NCI-H146 treated with DMSO at 0.1 percent for 48 hours (cell line): ENCODE results near the gene SLC6A7.
A peak's percentile ranks its signal among the peaks of the same experiment; 100 is the strongest.

Experiments
- DNase-seq: peaks from one replicate; lab custom pipeline; 2025; ENCODE audit not compliant: unreplicated experiment; lab: John Stamatoyannopoulos, UW

SLC6A7 gene

DNA sequence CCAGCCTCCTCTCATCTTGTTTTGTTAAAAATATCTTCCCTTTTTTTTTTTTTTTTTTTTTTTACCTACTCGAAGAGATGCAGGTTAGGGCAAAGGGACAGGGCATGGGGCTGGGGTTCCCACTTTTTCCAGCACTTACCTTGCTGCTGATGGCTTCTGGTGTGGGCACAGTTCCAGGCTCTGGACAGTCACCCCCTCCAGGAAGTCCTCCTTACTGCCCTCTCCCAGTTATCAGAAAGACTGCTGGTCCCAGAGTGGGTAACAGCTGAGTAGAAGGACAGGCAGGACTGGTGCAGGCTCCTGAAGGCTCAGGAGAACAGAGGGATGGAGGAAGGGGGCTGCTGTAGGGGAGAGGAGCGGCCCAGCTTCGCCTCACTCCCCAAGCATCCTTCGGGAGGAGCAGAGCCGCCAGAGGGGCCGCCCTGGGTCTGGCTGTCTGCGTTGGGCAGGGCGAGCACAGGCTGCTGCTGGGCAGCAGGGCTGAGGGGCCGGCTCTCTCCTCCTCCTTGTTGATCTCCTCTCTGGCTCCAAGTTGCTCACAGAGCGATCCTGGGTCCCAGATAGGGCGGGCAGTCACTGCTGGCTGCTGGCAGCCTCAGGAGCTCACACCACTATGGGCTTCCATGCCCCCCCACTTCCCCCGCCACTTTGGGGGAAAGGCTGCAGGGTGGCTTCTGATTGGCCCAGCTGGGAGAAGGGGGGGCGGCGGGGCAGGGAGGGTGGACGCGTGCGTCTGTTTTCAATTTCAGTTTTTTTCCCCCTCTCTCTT, 34.4 kb upstream of the SLC6A7 start, which contains the start of gene PDGFRB:
PDGFRB (minus strand) TSS at position 588 of the 769 bp plus-strand sequence. CDS start 18,798 bp downstream, outside the sequence.
- no peak for DNase-seq

- no peak for DNase-seq
These were observed 33.9 kb upstream of the SLC6A7 start for GRCh38 chr5:150156027-150156368.

GRCh38 chr5:150156540-150156939, 33.3 kb upstream of the SLC6A7 start:
- no peak for DNase-seq

DNA sequence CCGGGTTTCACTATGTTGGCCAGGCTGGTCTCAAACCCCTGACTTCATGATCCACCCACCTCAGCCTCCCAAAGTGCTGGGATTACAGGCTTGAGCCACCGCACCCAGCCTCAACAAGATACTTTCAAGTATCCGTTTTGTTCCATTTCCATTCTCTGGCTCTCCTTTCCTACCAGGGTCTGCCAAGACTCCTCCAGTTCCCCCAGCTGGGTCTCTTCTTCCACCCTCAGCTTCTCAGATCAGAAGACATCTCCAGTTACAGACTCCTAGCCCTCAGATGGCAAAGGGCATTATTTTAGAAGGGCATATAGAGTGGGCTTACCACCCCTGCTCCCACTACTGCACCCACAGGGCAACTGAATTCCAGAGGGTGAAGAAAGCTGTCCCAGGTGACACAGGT, 32.7 kb upstream of the SLC6A7 start:
- no peak for DNase-seq

DNA sequence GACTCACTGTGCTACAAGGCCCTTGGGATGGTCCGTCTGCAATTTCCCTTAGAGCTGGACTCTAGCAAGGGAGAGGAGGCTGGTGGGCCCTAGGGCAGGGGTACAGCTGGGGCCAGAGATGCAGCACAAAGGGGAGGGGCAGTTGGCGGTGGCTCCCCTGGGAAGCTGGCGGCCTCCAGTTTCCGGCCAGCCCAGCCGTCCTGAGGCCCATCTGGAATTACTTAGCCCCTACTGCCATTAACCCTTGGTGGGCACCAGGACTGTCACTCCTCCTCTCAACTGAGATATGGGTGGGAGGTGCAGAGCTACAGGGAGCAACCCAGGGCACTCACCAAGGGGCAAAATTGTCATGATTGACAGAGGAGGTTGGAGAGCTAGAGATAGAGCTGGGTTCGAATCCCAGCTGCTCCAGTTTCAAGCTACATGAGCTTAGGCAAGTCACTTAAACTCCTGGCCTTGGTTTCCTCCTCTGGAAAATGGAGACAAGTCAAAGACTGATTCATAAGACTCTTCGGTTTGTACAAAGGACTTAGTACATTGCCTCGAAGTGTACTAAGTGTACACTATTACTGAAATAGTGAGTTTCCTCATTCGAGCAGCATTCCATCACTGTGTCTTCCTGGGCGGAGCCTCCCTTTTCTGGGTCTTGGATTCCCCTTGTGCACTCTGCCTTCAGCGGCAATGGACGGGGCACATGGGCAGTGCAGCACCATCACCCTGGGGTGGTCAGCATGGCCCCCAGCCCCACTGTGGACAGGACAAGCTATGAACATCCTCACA, 31.5 kb upstream of the SLC6A7 start:
- no peak for DNase-seq

DNA sequence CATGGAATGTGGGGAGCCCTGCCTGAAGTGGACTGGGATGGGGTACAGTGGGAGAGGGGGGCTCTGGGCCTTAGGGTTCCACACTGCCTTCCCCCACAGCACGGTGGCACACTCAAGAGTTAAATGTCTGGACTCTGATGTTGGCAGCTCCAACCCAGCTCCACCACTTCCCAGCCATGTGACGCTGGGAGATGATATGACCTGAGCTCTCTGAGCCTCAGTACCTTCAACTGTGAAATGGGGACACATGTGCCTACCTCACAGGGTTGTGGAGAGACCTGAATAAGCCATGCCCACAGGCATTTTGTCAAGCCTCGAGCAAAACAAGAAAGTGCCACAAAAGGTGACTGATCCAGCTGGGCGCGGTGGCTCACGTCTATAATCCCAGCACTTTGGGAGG, 30.8 kb upstream of the SLC6A7 start:
- DNase-seq, result no peak

- DNase-seq, result no peak
These were observed 30.1 kb upstream of the SLC6A7 start for GRCh38 chr5:150159741-150160179.

DNA sequence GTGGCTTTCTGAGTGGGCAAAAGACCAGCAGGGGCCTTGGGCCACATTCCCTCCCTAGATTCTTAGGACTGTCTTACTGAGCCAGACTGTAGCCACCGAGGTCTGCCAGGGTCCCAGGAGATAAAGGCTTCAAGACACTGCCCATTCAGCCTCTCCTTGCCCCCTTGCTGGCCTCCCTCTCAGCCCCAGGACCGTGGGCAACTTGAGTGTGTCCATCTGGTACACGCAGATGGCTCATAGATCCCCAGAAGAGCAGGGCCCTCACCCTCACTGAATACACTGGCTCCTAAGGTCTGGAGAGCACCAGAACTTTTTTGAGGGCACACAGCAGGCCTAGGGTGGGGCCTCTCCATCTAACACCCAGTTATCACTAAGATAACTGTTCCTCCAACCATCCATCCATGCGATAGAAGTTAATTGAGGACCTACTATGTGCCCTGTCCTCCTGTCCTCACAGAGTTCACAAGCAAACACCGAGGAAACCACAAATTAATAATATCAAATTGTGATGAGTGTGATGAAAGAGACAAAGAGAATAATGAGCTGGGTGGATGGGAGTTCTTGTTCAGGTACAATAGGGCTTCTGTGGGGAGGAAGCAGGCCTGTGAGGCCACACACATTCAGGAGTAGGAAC, 29.3 kb upstream of the SLC6A7 start:
- no peak for DNase-seq

DNA sequence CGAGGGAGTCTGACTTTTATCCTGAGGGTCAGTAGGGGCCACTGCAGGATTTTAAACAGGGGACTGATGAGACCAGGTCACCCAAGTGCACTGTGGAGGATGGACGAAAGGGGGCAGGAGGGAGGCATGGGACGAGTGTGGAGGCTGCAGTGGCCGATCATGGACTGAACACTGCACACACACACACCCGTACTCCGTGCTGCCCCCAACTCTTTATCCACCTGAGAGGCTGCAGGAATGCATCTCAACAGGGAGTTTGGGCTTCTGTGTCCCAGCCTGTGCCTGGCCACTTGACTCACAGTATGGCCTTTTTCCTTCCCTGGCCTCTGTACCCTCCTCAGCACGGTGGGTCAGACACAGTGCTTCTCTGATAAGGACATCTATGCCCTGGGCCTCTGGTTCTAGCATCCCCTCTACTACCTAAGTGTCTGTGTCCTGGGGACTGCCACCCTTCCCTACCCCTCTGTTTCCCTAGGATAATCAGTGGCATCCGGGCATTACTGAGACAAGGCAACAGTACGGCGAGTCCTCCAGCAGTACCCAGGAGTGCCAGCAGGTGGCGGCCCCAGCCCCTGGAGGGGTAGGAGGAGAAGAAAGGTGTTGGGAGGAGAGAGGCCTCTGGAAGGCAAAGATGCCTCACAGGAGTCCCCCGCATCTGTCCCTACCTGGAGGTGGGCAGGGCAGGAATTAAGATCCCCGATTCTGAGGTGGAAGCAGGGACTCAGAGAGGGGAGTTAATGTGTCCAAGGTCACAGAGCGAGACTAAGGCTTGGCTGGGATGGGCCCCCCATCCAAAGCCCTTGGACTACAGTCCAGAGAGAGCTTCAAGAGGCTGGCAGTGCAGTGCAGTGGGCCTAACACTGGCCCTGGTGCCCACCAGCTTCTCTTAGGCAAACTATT, 28.4 kb upstream of the SLC6A7 start:
- peak; percentile 13 for DNase-seq

DNA sequence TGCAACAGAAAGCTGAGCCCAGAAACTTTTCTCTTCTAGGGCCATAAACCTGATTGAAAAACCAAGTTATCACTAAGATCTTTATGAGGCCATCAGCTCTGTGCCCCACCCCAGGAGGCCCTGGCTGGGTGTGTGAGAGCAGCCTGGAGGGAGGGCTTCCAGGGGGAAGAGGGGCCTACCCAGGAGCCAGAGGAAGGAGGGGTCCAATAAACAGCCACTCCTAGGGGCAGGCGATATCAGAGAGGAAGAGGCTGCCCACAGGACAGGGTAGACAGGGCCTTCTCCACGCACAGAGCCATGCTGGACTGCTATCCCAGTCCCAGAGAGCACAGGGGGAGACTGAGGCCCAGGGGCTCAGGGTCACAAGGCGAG, 27.7 kb upstream of the SLC6A7 start:
- no peak for DNase-seq

DNA sequence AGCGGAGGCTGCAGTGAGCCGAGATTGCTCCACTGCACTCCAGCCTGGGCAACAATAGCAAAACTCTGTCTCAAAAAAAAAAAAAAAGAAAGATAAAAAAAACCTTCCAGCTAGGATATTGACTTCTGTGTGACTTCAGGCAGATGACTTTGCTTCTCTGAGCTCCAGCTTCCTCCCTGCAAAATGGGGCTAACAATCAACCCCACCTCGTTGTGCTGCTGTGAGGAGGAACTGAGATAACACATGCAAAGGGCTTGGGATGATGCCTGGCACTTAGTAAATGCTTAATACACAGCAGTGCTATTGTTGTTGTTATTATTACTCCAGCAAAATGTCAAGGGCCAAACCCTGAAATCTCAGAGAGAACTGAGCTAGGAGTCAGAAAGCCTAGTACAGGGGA, 26.8 kb upstream of the SLC6A7 start:
- no peak for DNase-seq

DNA sequence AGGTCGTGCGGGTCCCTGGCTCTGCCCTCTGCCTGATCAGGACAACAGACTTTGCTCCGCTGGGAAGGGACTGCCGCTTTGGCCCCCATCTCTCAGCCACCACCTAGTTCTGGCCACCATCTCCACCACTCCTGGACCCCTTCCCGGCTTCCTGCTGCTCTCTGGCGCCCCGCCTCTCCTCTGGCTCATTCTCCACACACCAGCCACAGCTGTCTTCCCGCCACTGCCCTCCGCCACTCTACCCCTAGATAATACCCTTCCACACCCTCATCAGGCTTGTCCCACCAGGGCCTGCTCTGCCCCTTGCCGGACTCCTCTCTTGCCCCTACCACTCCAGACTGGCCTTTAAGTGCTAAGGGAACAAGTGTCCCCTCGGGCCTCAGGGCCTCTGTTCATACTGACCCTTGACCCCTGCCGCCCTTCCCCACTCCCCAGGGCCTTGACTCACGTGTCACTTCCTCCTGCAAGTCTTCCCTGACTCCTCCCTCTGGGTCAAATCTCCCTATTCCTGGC, 26.3 kb upstream of the SLC6A7 start:
- no peak for DNase-seq

GRCh38 chr5:150164211-150164980, 25.5 kb upstream of the SLC6A7 start:
- DNase-seq, result no peak

DNA sequence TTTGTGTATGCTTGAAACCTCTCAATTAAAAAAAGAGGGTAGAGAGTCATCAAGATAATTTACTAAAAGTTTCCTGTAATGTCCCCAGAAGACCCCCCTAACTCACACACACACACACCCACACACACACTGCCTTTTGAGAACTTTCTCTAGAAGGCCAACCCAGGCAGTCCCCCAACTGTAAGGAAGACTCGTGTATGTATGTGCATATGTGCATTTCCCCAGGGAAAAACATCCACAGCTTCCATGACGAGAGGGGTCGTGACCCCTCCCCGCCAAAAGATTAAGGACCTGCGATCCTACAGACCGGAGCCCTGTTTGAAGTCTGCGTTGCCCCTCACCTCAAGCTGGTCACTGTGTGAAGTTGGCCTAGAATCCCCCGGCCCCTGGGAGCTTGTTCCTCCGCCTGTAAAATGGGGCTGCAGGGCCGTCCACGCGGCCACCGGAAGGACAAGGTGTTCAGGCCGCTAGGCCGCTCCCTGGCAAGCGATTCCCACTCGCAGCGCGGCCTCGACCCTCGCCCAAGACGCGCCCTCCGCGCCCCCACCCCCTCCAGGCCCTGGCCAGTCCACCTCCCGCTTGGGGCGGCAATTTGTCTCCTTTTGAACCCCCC, 23.7 kb upstream of the SLC6A7 start:
- DNase-seq, result no peak

DNA sequence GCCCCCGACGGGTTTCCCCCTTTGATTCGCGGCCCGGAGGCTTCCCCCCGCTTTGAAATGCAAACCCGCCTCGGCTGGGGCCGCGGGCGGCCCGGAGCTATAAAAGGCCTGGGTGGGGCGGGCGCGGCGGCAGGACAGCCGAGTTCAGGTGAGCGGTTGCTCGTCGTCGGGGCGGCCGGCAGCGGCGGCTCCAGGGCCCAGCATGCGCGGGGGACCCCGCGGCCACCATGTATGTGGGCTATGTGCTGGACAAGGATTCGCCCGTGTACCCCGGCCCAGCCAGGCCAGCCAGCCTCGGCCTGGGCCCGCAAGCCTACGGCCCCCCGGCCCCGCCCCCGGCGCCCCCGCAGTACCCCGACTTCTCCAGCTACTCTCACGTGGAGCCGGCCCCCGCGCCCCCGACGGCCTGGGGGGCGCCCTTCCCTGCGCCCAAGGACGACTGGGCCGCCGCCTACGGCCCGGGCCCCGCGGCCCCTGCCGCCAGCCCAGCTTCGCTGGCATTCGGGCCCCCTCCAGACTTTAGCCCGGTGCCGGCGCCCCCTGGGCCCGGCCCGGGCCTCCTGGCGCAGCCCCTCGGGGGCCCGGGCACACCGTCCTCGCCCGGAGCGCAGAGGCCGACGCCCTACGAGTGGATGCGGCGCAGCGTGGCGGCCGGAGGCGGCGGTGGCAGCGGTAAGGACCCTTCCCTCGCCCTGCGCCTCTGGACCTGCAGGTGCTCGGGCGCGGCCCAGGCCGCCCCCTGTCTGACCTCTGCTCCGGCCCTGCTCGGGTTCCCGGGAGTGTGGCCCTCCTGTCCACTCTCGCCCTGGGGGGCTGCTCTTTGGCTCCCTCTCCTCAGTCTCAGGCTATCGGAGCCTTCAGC, 23.0 kb upstream of the SLC6A7 start, which contains the start of gene CDX1:
CDX1 (plus strand) TSS at position 129 of the 862 bp plus-strand sequence; CDS start at position 228, 99 bp downstream.
- DNase-seq, result no peak

- no peak for DNase-seq
These were observed 22.4 kb upstream of the SLC6A7 start for GRCh38 chr5:150167512-150167850.

DNA sequence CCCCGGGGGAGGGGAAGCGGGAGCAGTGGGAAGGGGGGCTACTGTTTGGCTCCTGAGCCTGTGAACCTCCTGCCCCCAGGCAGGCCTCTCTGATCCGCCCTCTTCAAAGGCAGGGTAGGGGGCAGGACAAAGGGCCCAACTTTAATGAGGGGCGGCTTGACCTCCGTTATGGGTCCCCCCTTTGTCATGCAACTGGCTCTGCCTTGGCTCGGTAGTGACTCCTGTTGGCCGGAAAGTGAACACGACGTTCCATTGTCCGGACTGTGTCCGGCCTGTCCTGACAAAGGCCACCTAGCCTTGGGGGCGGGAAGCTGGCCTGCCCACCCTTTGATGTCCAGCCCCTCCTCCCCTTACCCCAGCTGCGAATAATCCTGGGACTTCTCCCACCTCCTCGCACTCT, 22.0 kb upstream of the SLC6A7 start:
- DNase-seq, result no peak

- no peak for DNase-seq
These were observed 21.0 kb upstream of the SLC6A7 start for GRCh38 chr5:150168864-150169263.

DNA sequence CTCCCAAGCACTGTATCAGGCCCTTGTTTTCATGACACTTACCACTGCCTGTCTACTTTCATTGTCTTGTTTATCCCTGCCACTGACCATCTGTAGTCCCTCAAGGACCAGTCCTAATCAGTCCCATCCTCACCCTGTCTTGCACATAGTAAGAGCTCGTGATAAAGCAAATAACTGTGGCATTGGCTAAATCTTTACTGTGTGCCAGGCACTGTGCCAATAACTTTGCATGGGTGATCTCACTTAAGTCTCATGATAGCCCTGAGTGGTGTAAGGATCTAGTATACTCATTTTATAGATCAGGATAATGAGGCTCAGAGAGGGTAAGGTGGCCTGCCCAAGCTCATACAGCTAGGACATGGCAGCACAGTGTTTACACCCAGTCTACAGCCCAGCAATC, 17.7 kb upstream of the SLC6A7 start:
- DNase-seq, result no peak
